Smooth muscle cell (in vitro differentiated cells): ENCODE data around the gene ARHGEF16. TPM values are rescaled to one million over a fixed set of nuclear protein-coding genes. Genes with fewer than 3 reads are reported as not detected.

Source experiments
- DNase-seq: peaks from one replicate; lab custom pipeline; 2025; ENCODE audit not compliant: unreplicated experiment; lab: John Stamatoyannopoulos, UW
- H2AFZ ChIP-seq: fragments of 200-600 bp; sonication (generic); 2 replicates; pipeline ENCODE4 v1.6.0; 2016; ENCODE audit warnings: antibody characterized with exemption, low read depth, mild to moderate bottlenecking
- H3F3A ChIP-seq: fragments of 200-600 bp; sonication (generic); 2 replicates; pipeline ENCODE4 v1.6.0; 2017; ENCODE audit warnings: antibody characterized with exemption, low read depth
- H3K27ac ChIP-seq: fragments of 200-600 bp; sonication (generic); 2 replicates; pipeline ENCODE4 v1.5.1; 2016; ENCODE audit warnings: low read depth, mild to moderate bottlenecking
- H3K27me3 ChIP-seq: fragments of 200-600 bp; sonication (generic); 2 replicates; pipeline ENCODE4 v1.6.1; 2016; ENCODE audit warnings: low read depth, mild to moderate bottlenecking
- H3K36me3 ChIP-seq: fragments of 200-600 bp; sonication (generic); 2 replicates; pipeline ENCODE4 v1.5.1; 2016; ENCODE audit warnings: low read depth
- H3K4me1 ChIP-seq: fragments of 200-600 bp; sonication (generic); 2 replicates; pipeline ENCODE4 v1.5.1; 2016; ENCODE audit warnings: low read depth
- H3K4me2 ChIP-seq: fragments of 200-600 bp; sonication (generic); 2 replicates; pipeline ENCODE4 v1.6.0; 2016; ENCODE audit warnings: mild to moderate bottlenecking
- H3K4me3 ChIP-seq: fragments of 200-600 bp; sonication (generic); 2 replicates; pipeline ENCODE4 v1.5.1; 2016; ENCODE audit warnings: mild to moderate bottlenecking
- H3K79me2 ChIP-seq: fragments of 200-600 bp; sonication (generic); 2 replicates; pipeline ENCODE4 v1.6.0; 2016; ENCODE audit warnings: low read depth, mild to moderate bottlenecking
- H3K9ac ChIP-seq: fragments of 200-600 bp; sonication (generic); 2 replicates; pipeline ENCODE4 v1.6.0; 2016; ENCODE audit warnings: low read depth
- H3K9me3 ChIP-seq: fragments of 200-600 bp; sonication (generic); replicated peaks from 2 replicates; pipeline ENCODE4 v1.5.1; 2016; ENCODE audit warnings: low read depth
- H4K20me1 ChIP-seq: fragments of 200-600 bp; sonication (generic); 2 replicates; pipeline ENCODE4 v1.6.0; 2016; ENCODE audit warnings: low read depth
- WGBS: methylation state at CpG from one replicate; pipeline ENCODE4 v1.1.7; 2016; ENCODE audit warnings: low lambda C conversion rate; 5-methylcytosine and 5-hydroxymethylcytosine counted together
- polyA plus RNA-seq: library from polyadenylated mRNA; unstranded; fragments of >200 nt; fragmentation: Nextera tagmentation; extraction: Ambion mirVana; gene quantifications from 2 replicates; pipeline ENCODE4 v1.2.1, GENCODE V29; 2016
- total RNA-seq: library from RNA; depleted of rRNA; stranded (reverse); fragments of >200 nt; gene quantifications from 2 replicates; pipeline ENCODE4 v1.2.3, GENCODE V29; 2014
- TF ChIP-seq, protein P1 (sequence below): fragments of 200-600 bp; sonication (generic); IDR thresholded peaks from 2 replicates; pipeline ENCODE4 v1.5.1; 2017; ENCODE audit warnings: borderline replicate concordance, mild to moderate bottlenecking, antibody characterized with exemption; ENCODE audit not compliant: insufficient read depth, poor library complexity, severe bottlenecking

Gene ARHGEF16
- total and polyA plus RNA-seq, 2 experiments from 2014 or later = 4.6 to 6.9 TPM

DNA sequence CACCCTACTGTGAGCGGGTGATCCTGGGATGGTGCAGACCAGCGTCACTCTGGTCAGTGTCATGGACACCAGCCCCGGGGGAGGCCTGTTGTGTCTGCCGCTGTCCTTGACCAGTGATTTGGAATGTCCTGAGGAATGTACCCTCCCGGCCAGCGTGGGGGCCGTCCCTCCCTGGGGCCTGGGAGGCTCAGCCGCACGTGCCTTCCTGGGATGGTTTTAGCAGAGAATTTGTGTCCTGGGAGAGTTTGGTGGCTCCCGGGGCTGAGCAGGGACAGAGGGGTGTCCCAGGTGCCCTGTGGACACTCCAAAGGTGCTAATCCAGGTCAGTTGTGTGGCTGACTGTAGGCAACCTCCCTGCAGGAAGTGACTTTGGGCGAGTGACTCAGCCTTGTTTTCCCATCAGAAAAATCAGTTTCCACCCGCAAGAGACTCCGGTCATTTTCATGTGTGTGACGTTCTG, 6.2 kb downstream of the ARHGEF16 start:
- H3K4me2 ChIP-seq = peak overlapping the region; percentile 56
- no peaks in the 10 kb centered on the region for H3K9me3 ChIP-seq
- no peaks in the 10 kb centered on the region for H3K36me3 ChIP-seq
- peak overlapping the region; percentile 75 for H3K27ac ChIP-seq
- no peaks in the 10 kb centered on the region for H4K20me1 ChIP-seq
- peaks cover 9% of the 10 kb centered on the region for H3F3A ChIP-seq
- WGBS = 8% methylated on average over 14 of the region's 14 CpGs
- H3K4me3 ChIP-seq = no peak overlapping the region
- TF ChIP-seq, protein P1, sequence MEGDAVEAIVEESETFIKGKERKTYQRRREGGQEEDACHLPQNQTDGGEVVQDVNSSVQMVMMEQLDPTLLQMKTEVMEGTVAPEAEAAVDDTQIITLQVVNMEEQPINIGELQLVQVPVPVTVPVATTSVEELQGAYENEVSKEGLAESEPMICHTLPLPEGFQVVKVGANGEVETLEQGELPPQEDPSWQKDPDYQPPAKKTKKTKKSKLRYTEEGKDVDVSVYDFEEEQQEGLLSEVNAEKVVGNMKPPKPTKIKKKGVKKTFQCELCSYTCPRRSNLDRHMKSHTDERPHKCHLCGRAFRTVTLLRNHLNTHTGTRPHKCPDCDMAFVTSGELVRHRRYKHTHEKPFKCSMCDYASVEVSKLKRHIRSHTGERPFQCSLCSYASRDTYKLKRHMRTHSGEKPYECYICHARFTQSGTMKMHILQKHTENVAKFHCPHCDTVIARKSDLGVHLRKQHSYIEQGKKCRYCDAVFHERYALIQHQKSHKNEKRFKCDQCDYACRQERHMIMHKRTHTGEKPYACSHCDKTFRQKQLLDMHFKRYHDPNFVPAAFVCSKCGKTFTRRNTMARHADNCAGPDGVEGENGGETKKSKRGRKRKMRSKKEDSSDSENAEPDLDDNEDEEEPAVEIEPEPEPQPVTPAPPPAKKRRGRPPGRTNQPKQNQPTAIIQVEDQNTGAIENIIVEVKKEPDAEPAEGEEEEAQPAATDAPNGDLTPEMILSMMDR = no peak
- peaks cover 8% of the 10 kb centered on the region for H3K4me1 ChIP-seq
- H3K27me3 ChIP-seq = no peaks in the 10 kb centered on the region
- H3K79me2 ChIP-seq = no peaks in the 10 kb centered on the region
- no peak overlapping the region for H2AFZ ChIP-seq
- H3K9ac ChIP-seq = peak overlapping the region; percentile 42
- DNase-seq = no peak

DNA sequence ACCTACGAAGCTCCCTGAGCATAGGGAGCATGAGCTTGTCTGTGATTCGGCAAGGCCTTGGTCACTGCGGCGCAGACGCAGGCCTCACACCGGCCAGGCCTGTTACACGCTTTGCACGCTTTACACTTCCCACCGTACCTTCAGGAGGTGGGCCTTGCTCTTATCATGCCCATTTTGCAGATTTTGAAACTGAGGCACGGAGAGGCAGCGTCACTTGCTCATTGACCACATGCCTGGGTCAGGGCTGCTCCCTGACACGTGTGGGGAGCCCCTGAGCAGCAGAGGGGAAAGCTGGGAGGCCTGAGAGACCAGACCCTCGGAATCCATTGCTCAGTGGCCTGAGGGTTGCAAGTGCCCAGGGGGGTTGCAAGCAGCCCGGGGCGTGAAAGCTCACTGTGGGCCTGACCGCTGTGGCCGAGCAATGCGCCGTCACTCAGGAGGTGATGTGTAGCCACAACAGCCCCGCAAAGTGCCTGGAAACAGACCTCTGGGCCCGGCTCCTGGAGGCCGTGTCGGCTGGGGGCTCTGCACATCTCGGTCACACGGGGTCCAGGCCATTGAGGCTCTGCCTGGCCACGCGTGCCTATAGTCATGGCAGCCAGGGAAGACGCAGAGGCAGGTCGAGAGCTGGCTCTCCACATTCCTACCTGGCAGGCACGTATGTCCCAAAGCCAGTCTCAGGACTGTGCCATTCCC, 6.9 kb downstream of the ARHGEF16 start:
- Histone ChIP-seq H3K27ac (peak overlapping the region; percentile 75), H3K9ac (peak overlapping the region; percentile 42), H3K27me3 (no peaks in the 10 kb centered on the region), H4K20me1 (no peaks in the 10 kb centered on the region), H3K79me2 (no peaks in the 10 kb centered on the region), H3F3A (peaks cover 9% of the 10 kb centered on the region), H3K36me3 (no peaks in the 10 kb centered on the region), H3K4me3 (no peak overlapping the region), H2AFZ (no peak overlapping the region), H3K4me1 (peaks cover 8% of the 10 kb centered on the region), H3K4me2 (peak overlapping the region; percentile 56), H3K9me3 (no peaks in the 10 kb centered on the region)
- TF ChIP-seq, protein P1 = no peak
- WGBS = 96% methylated on average over 30 of the region's 30 CpGs
- DNase-seq = no peak

DNA sequence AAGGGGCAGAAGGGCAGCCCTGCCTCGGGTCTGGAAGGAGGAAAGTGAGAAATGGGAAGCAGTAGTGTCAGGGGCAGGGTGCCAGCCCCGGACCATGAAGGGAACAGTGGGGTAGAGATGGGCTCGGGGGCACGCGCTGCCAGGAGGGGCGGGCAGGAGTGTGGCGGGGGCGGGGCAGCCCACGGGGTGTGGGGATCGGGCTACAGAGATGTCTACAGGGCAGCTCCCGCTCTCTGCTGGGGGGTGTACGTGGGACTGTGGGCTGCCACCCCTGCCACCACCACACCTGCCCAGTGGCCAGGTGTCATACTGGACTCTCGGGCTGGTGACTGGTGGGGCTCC, 7.4 kb downstream of the ARHGEF16 start:
- Histone ChIP-seq H4K20me1 (no peaks in the 10 kb centered on the region), H3K4me2 (no peak overlapping the region), H3K4me1 (peaks cover 8% of the 10 kb centered on the region), H3K9ac (no peak overlapping the region), H3K9me3 (no peaks in the 10 kb centered on the region), H3K4me3 (no peak overlapping the region), H3K27me3 (no peaks in the 10 kb centered on the region), H3F3A (peaks cover 9% of the 10 kb centered on the region), H2AFZ (no peak overlapping the region), H3K36me3 (no peaks in the 10 kb centered on the region), H3K27ac (no peak overlapping the region), H3K79me2 (no peaks in the 10 kb centered on the region)
- no peak for DNase-seq
- TF ChIP-seq, protein P1 = no peak
- 94% methylated on average over 5 of the region's 13 CpGs for WGBS
